HepG2 (cell line): ENCODE measurements around the gene SERTAD1. TPM values are rescaled to one million over a fixed set of nuclear protein-coding genes. Genes with fewer than 3 reads are reported as not detected.
A peak's percentile ranks its signal among the peaks of the same experiment; 100 is the strongest.

Source experiments
- ATF1 ChIP-seq: IDR thresholded peaks from 2 replicates; pipeline ENCODE4 v1.6.1; 2016; ENCODE audit warnings: mild to moderate bottlenecking, control low read depth
- ELF3 ChIP-seq: IDR thresholded peaks from 2 replicates; pipeline ENCODE4 v1.6.1; 2016; ENCODE audit warnings: missing genetic modification reagents, missing compliant biosample characterization
- ERF ChIP-seq: IDR thresholded peaks from 2 replicates; pipeline ENCODE4 v1.6.1; 2018; ENCODE audit warnings: missing biosample characterization, missing genetic modification reagents
- ETV6 ChIP-seq: sonication (generic); formaldehyde crosslinking; conservative IDR thresholded peaks from 2 replicates; pipeline ENCODE4 v1.4.0; 2020; ENCODE audit warnings: missing genetic modification reagents
- PHB2 ChIP-seq: fragments of 450-650 bp; IDR thresholded peaks from 2 replicates; pipeline ENCODE4 v1.6.1; 2018; ENCODE audit not compliant: partially characterized antibody
- POGZ ChIP-seq: sonication (generic); formaldehyde crosslinking; IDR thresholded peaks from 2 replicates; pipeline ENCODE4 v1.4.0; 2020; ENCODE audit warnings: mild to moderate bottlenecking, missing genetic modification reagents
- PRMT3 ChIP-seq: sonication (generic); formaldehyde crosslinking; IDR thresholded peaks from 2 replicates; pipeline ENCODE4 v1.8.1; 2022; ENCODE audit warnings: low read depth, mild to moderate bottlenecking, moderate library complexity, missing genetic modification reagents, borderline replicate concordance
- SNAI1 ChIP-seq: sonication (generic); formaldehyde crosslinking; IDR thresholded peaks from 2 replicates; pipeline ENCODE4 v1.5.0; 2020; ENCODE audit warnings: mild to moderate bottlenecking, missing genetic modification reagents, borderline replicate concordance
- SPEN ChIP-seq: sonication (generic); formaldehyde crosslinking; IDR thresholded peaks from 2 replicates; pipeline ENCODE4 v1.5.1; 2020; ENCODE audit warnings: low read depth, mild to moderate bottlenecking, missing genetic modification reagents
- ZBTB1 ChIP-seq: sonication (generic); formaldehyde crosslinking; IDR thresholded peaks from 2 replicates; pipeline ENCODE4 v1.4.0; 2020; ENCODE audit warnings: missing genetic modification reagents, borderline replicate concordance
- ZFP62 ChIP-seq: sonication (generic); formaldehyde crosslinking; IDR thresholded peaks from 2 replicates; pipeline ENCODE4 v1.4.0; 2020; ENCODE audit warnings: missing genetic modification reagents
- ZNF234 ChIP-seq: sonication (generic); formaldehyde crosslinking; conservative IDR thresholded peaks from 2 replicates; pipeline ENCODE4 v1.5.1; 2020; ENCODE audit warnings: mild to moderate bottlenecking, missing genetic modification reagents
- ZNF350 ChIP-seq: sonication (generic); formaldehyde crosslinking; IDR thresholded peaks from 2 replicates; pipeline ENCODE4 v1.4.0; 2020; ENCODE audit warnings: mild to moderate bottlenecking, low read depth, missing genetic modification reagents, borderline replicate concordance
- ZNF446 ChIP-seq: sonication (generic); formaldehyde crosslinking; IDR thresholded peaks from 2 replicates; pipeline ENCODE4 v1.5.0; 2020; ENCODE audit warnings: mild to moderate bottlenecking, missing genetic modification reagents
- ZNF543 ChIP-seq: sonication (generic); formaldehyde crosslinking; IDR thresholded peaks from 2 replicates; pipeline ENCODE4 v1.4.0; 2020; ENCODE audit warnings: mild to moderate bottlenecking, missing genetic modification reagents
- ZNF839 ChIP-seq: sonication (generic); formaldehyde crosslinking; IDR thresholded peaks from 2 replicates; pipeline ENCODE4 v1.4.0; 2020; ENCODE audit warnings: missing genetic modification reagents, mild to moderate bottlenecking, borderline replicate concordance
- polyA plus RNA-seq, 8 experiments: library from polyadenylated mRNA; depleted of rRNA in 3 of 8; stranded (reverse) in 7 of 8; unstranded in 1 of 8; fragments of >200 nt; fragmentation: Illumina TruSeq in 4 of 8; extraction: Trizol in 4 of 8; gene quantifications; 2 replicates each; pipeline versions ENCODE4 v1.2.1 to v1.2.3, GENCODE V29; 2011 to 2016; ENCODE audit warnings: low read depth in 4 of 8, missing spikeins in 1 of 8, mixed read lengths in 1 of 8; ENCODE audit not compliant: insufficient read depth in 1 of 8
- total RNA-seq, 5 experiments: library from RNA; depleted of rRNA; stranded (reverse); fragments of >200 nt; fragmentation: Illumina TruSeq; extraction: Trizol; gene quantifications; 2 replicates each; pipeline ENCODE4 v1.2.3, GENCODE V29; 2016; ENCODE audit warnings: low read depth in 1 of 5
- TF ChIP-seq, protein P1 (sequence below): sonication (generic); formaldehyde crosslinking; IDR thresholded peaks from 2 replicates; pipeline ENCODE4 v1.8.0; 2022; ENCODE audit warnings: mild to moderate bottlenecking, missing genetic modification reagents
- TF ChIP-seq, protein P2 (sequence below): sonication (generic); formaldehyde crosslinking; IDR thresholded peaks from 2 replicates; pipeline ENCODE4 v1.4.0; 2020; ENCODE audit warnings: missing genetic modification reagents, mild to moderate bottlenecking, borderline replicate concordance
- TF ChIP-seq, protein P3 (sequence below): sonication (generic); formaldehyde crosslinking; IDR thresholded peaks from 2 replicates; pipeline ENCODE4 v1.5.0; 2020; ENCODE audit warnings: missing genetic modification reagents, mild to moderate bottlenecking, borderline replicate concordance
- TF ChIP-seq, protein P4 (sequence below): sonication (generic); formaldehyde crosslinking; conservative IDR thresholded peaks from 2 replicates; pipeline ENCODE4 v1.8.0; 2022; ENCODE audit warnings: mild to moderate bottlenecking, moderate library complexity, missing genetic modification reagents
- TF ChIP-seq, protein P5 (sequence below): sonication (generic); formaldehyde crosslinking; IDR thresholded peaks from 2 replicates; pipeline ENCODE4 v1.4.0; 2020; ENCODE audit warnings: mild to moderate bottlenecking, missing genetic modification reagents

The SERTAD1 gene
- total and polyA plus RNA-seq, 2 of the 13 experiments (the other 11 are each of a cell fraction or from before 2014, with no cell fraction given): 4.3 to 4.5 TPM

DNA sequence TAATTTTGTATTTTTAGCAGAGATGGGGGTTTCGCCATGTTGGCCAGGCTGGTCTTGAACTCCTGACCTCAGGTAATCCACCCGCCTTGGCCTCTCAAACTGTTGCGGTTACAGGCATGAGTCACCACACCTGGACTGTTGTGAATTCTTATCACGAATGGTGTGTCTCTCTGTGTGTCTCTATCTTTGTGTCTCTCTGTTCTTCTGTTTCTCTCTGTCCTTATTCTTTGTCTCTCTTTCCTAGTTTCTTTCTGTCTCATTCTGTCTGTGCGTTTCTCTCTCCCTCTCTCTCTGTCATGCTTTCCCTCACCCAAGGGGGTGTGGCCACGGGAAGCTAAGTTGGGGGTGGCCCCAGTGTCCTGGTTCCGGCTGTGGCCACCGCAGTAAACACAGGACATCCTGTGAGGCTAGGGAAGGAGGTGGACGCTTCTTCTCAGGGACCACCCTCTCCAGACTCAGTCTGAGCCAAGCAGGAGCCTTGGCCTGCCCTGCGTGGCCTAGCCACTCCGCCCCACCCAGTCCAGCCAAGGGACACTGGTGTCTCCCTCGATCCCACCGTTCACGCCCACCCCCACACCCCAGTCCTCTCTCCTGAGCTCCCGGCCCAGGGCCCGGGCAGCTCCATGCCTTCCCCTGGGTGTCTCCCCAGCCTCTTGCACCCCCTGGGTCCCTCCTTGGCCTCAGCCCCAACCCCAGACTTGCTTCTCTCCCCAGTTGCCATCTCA is 8.7 kb downstream of the SERTAD1 start (continued):
- TF ChIP-seq, protein P1, sequence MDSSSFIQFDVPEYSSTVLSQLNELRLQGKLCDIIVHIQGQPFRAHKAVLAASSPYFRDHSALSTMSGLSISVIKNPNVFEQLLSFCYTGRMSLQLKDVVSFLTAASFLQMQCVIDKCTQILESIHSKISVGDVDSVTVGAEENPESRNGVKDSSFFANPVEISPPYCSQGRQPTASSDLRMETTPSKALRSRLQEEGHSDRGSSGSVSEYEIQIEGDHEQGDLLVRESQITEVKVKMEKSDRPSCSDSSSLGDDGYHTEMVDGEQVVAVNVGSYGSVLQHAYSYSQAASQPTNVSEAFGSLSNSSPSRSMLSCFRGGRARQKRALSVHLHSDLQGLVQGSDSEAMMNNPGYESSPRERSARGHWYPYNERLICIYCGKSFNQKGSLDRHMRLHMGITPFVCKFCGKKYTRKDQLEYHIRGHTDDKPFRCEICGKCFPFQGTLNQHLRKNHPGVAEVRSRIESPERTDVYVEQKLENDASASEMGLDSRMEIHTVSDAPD (CRISPR knock-in tag): no peak
- TF ChIP-seq SNAI1 (no peak), ZNF350 (CRISPR knock-in tag) (no peak), SPEN (CRISPR knock-in tag) (no peak), ETV6 (CRISPR knock-in tag) (no peak), ZFP62 (CRISPR knock-in tag) (no peak), ZNF446 (CRISPR knock-in tag) (no peak), POGZ (CRISPR knock-in tag) (no peak), ZBTB1 (CRISPR knock-in tag) (no peak), ATF1 (CRISPR knock-in tag) (no peak), PHB2 (no peak), ZNF543 (CRISPR knock-in tag) (no peak), ZNF234 (CRISPR knock-in tag) (no peak), PRMT3 (CRISPR knock-in tag) (no peak), ERF (CRISPR knock-in tag) (peak; percentile 19; the same call in 1 of the 2 replicates), ZNF839 (CRISPR knock-in tag) (no peak), ELF3 (CRISPR knock-in tag) (peak; percentile 64; the same call in 1 of the 2 replicates)
- TF ChIP-seq, protein P2, sequence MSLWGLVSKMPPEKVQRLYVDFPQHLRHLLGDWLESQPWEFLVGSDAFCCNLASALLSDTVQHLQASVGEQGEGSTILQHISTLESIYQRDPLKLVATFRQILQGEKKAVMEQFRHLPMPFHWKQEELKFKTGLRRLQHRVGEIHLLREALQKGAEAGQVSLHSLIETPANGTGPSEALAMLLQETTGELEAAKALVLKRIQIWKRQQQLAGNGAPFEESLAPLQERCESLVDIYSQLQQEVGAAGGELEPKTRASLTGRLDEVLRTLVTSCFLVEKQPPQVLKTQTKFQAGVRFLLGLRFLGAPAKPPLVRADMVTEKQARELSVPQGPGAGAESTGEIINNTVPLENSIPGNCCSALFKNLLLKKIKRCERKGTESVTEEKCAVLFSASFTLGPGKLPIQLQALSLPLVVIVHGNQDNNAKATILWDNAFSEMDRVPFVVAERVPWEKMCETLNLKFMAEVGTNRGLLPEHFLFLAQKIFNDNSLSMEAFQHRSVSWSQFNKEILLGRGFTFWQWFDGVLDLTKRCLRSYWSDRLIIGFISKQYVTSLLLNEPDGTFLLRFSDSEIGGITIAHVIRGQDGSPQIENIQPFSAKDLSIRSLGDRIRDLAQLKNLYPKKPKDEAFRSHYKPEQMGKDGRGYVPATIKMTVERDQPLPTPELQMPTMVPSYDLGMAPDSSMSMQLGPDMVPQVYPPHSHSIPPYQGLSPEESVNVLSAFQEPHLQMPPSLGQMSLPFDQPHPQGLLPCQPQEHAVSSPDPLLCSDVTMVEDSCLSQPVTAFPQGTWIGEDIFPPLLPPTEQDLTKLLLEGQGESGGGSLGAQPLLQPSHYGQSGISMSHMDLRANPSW: no peak
- TF ChIP-seq, protein P3, sequence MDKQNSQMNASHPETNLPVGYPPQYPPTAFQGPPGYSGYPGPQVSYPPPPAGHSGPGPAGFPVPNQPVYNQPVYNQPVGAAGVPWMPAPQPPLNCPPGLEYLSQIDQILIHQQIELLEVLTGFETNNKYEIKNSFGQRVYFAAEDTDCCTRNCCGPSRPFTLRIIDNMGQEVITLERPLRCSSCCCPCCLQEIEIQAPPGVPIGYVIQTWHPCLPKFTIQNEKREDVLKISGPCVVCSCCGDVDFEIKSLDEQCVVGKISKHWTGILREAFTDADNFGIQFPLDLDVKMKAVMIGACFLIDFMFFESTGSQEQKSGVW (CRISPR knock-in tag): no peak
- TF ChIP-seq, protein P4, sequence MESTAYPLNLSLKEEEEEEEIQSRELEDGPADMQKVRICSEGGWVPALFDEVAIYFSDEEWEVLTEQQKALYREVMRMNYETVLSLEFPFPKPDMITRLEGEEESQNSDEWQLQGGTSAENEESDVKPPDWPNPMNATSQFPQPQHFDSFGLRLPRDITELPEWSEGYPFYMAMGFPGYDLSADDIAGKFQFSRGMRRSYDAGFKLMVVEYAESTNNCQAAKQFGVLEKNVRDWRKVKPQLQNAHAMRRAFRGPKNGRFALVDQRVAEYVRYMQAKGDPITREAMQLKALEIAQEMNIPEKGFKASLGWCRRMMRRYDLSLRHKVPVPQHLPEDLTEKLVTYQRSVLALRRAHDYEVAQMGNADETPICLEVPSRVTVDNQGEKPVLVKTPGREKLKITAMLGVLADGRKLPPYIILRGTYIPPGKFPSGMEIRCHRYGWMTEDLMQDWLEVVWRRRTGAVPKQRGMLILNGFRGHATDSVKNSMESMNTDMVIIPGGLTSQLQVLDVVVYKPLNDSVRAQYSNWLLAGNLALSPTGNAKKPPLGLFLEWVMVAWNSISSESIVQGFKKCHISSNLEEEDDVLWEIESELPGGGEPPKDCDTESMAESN (CRISPR knock-in tag): no peak
- TF ChIP-seq, protein P5, sequence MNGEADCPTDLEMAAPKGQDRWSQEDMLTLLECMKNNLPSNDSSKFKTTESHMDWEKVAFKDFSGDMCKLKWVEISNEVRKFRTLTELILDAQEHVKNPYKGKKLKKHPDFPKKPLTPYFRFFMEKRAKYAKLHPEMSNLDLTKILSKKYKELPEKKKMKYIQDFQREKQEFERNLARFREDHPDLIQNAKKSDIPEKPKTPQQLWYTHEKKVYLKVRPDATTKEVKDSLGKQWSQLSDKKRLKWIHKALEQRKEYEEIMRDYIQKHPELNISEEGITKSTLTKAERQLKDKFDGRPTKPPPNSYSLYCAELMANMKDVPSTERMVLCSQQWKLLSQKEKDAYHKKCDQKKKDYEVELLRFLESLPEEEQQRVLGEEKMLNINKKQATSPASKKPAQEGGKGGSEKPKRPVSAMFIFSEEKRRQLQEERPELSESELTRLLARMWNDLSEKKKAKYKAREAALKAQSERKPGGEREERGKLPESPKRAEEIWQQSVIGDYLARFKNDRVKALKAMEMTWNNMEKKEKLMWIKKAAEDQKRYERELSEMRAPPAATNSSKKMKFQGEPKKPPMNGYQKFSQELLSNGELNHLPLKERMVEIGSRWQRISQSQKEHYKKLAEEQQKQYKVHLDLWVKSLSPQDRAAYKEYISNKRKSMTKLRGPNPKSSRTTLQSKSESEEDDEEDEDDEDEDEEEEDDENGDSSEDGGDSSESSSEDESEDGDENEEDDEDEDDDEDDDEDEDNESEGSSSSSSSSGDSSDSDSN (CRISPR knock-in tag): no peak
